Chondrocyte (in vitro differentiated cells): ENCODE measurements around the gene PRRT4. TPM values are rescaled to one million over a fixed set of nuclear protein-coding genes. Genes with fewer than 3 reads are reported as not detected.

Source experiments
- DNase-seq: peaks from one replicate; pipeline ENCODE4 v3.0.0; 2021; ENCODE audit warnings: mixed read lengths, low spot score
- H3K27ac Mint-ChIP-seq: one replicate; pipeline ENCODE4 v1.8.0; 2021; ENCODE audit warnings: mild to moderate bottlenecking, moderate library complexity, mixed read lengths; ENCODE audit not compliant: unreplicated experiment
- H3K27me3 Mint-ChIP-seq: 2 replicates; pipeline ENCODE4 v1.8.0; 2021; ENCODE audit warnings: low read depth, mixed read lengths
- H3K36me3 Mint-ChIP-seq: 2 replicates; pipeline ENCODE4 v1.8.0; 2021; ENCODE audit warnings: low read depth, mixed read lengths
- H3K4me1 Mint-ChIP-seq: 2 replicates; pipeline ENCODE4 v1.8.0; 2021; ENCODE audit warnings: low read depth, mild to moderate bottlenecking, mixed read lengths
- H3K4me3 Mint-ChIP-seq: one replicate; pipeline ENCODE4 v1.8.0; 2021; ENCODE audit warnings: mild to moderate bottlenecking, moderate library complexity, mixed read lengths; ENCODE audit not compliant: unreplicated experiment
- H3K9me3 Mint-ChIP-seq: 2 replicates; pipeline ENCODE4 v1.8.0; 2021; ENCODE audit warnings: low read depth, mixed read lengths
- CTCF ChIP-seq: fragments of 200-600 bp; sonication (generic); IDR thresholded peaks from 2 replicates; pipeline ENCODE4 v1.5.0; 2021; ENCODE audit warnings: antibody characterized with exemption, mild to moderate bottlenecking, moderate library complexity
- total RNA-seq: library from RNA; stranded (reverse); gene quantifications from 3 replicates; pipeline ENCODE4 v1.2.1, GENCODE V29; 2021

PRRT4 gene
- total RNA-seq, 1 donor from 2014 or later: 0.42 TPM

GRCh38 chr7:128363261-128363721 is 1.8 kb upstream of the PRRT4 start:
- Mint-ChIP-seq H3K9me3 (no peaks in the 10 kb centered on the region), H3K27me3 (peaks cover 57% of the 10 kb centered on the region), H3K4me1 (peaks cover 14% of the 10 kb centered on the region), H3K27ac (no peak overlapping the region), H3K4me3 (no peak overlapping the region), H3K36me3 (no peaks in the 10 kb centered on the region)
- no peak for DNase-seq
- TF ChIP-seq CTCF: no peak

GRCh38 chr7:128362670-128363069 is 1.2 kb upstream of the PRRT4 start:
- Mint-ChIP-seq H3K4me3 (no peak overlapping the region), H3K36me3 (no peaks in the 10 kb centered on the region), H3K27me3 (peaks cover 58% of the 10 kb centered on the region), H3K9me3 (no peaks in the 10 kb centered on the region), H3K4me1 (peaks cover 14% of the 10 kb centered on the region), H3K27ac (no peak overlapping the region)
- TF ChIP-seq CTCF: no peak
- DNase-seq: no peak

- Mint-ChIP-seq H3K27ac (no peak overlapping the region), H3K4me3 (no peak overlapping the region), H3K4me1 (peaks cover 14% of the 10 kb centered on the region), H3K9me3 (no peaks in the 10 kb centered on the region), H3K27me3 (peaks cover 36% of the 10 kb centered on the region), H3K36me3 (no peaks in the 10 kb centered on the region)
- DNase-seq: no peak
- no peak for TF ChIP-seq CTCF
Observed at GRCh38 chr7:128360359-128360678, 1.2 kb downstream of the PRRT4 start.

- Mint-ChIP-seq H3K4me3 (no peak overlapping the region), H3K27ac (no peak overlapping the region), H3K27me3 (peaks cover 32% of the 10 kb centered on the region), H3K4me1 (peaks cover 14% of the 10 kb centered on the region), H3K9me3 (no peaks in the 10 kb centered on the region), H3K36me3 (no peaks in the 10 kb centered on the region)
- DNase-seq: no peak
- no peak for TF ChIP-seq CTCF
Observed at GRCh38 chr7:128359939-128360338, 1.6 kb downstream of the PRRT4 start.

GRCh38 chr7:128359336-128359735 is 2.2 kb downstream of the PRRT4 start:
- DNase-seq: no peak
- Mint-ChIP-seq H3K9me3 (no peaks in the 10 kb centered on the region), H3K4me1 (peaks cover 14% of the 10 kb centered on the region), H3K27me3 (peaks cover 30% of the 10 kb centered on the region), H3K4me3 (no peak overlapping the region), H3K27ac (no peak overlapping the region), H3K36me3 (no peaks in the 10 kb centered on the region)
- no peak for TF ChIP-seq CTCF
